DND-41 (cell line): ENCODE results near the gene RGS6.

Experiments
- ATAC-seq: fragments of 200-7000 bp; cut with Tn5 transposase; 3 replicates; pipeline ENCODE4 v1.9.1; 2021; ENCODE audit warnings: low read depth; ENCODE audit not compliant: insufficient read depth
- DNase-seq: peaks from one replicate; pipeline ENCODE4 v3.0.0-alpha.2; 2020
- H2AFZ ChIP-seq: 2 replicates; pipeline ENCODE4 v1.6.0; 2012; ENCODE audit warnings: low read depth, low read length
- H3K27ac ChIP-seq: 2 replicates; pipeline ENCODE4 v1.5.1; 2012; ENCODE audit warnings: low read length, inconsistent platforms
- H3K27me3 ChIP-seq: fragments of 200-600 bp; sonication (generic); 2 replicates; pipeline ENCODE4 v1.6.0; 2012; ENCODE audit warnings: low read length, mild to moderate bottlenecking, inconsistent platforms; ENCODE audit not compliant: insufficient read depth, poor library complexity
- H3K36me3 ChIP-seq: 2 replicates; pipeline ENCODE4 v1.5.1; 2012; ENCODE audit warnings: low read length, inconsistent platforms; ENCODE audit not compliant: insufficient read depth
- H3K4me1 ChIP-seq: 2 replicates; pipeline ENCODE4 v1.5.1; 2012; ENCODE audit warnings: mild to moderate bottlenecking, low read length; ENCODE audit not compliant: insufficient read depth
- H3K4me2 ChIP-seq: 2 replicates; pipeline ENCODE4 v1.6.0; 2012; ENCODE audit warnings: mild to moderate bottlenecking, moderate library complexity, low read length, inconsistent platforms; ENCODE audit not compliant: insufficient read depth
- H3K4me3 ChIP-seq, 2 experiments: fragments of 200-600 bp in 1 of 2; shearing (Covaris generic) in 1 of 2; 2 replicates each; pipeline ENCODE4 v1.5.1; 2012 to 2016; ENCODE audit warnings: inconsistent platforms in 2 of 2, low read length in 2 of 2, mild to moderate bottlenecking in 2 of 2, low read depth in 1 of 2, moderate library complexity in 1 of 2
- H3K79me2 ChIP-seq: 2 replicates; pipeline ENCODE4 v1.6.0; 2012; ENCODE audit warnings: low read length, inconsistent platforms; ENCODE audit not compliant: insufficient read depth
- H3K9ac ChIP-seq: 2 replicates; pipeline ENCODE4 v1.6.0; 2012; ENCODE audit warnings: low read depth, mild to moderate bottlenecking, inconsistent platforms, low read length, moderate library complexity
- H3K9me3 ChIP-seq: 2 replicates; pipeline ENCODE4 v1.5.1; 2012; ENCODE audit warnings: low read length, moderate library complexity, mild to moderate bottlenecking, inconsistent platforms; ENCODE audit not compliant: insufficient read depth, severe bottlenecking
- H4K20me1 ChIP-seq: 2 replicates; pipeline ENCODE4 v1.6.0; 2012; ENCODE audit warnings: low read length; ENCODE audit not compliant: insufficient read depth
- EZH2 ChIP-seq: IDR thresholded peaks from 3 replicates; pipeline ENCODE4 v1.6.1; 2012; ENCODE audit warnings: borderline replicate concordance, low read depth, mild to moderate bottlenecking, moderate library complexity, low read length, inconsistent platforms; ENCODE audit not compliant: severe bottlenecking
- TF ChIP-seq, protein P1 (sequence below): IDR thresholded peaks from 2 replicates; pipeline ENCODE4 v1.5.1; 2012; ENCODE audit warnings: borderline replicate concordance, low read length, moderate library complexity, mild to moderate bottlenecking; ENCODE audit not compliant: poor library complexity, severe bottlenecking; ENCODE audit errors: extremely low read depth

Gene RGS6

DNA sequence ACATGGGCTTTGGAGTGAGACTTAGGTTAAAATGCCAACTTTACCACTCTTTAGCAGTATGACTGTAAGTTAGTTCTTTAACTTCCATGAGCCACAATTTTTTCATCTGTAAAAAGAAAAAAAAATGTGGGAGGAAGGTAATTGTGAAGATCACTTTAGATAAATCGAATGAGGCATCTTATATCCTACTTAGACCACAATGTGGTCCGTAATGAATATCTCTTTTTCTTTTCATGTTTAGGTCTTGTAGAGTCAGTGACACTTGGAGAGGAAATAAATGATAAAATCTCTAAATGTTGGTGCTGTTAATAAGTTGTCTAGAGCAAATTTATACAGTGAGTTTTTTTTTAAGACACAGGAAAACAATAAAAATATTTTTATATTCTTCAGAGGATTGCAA is 34.3 kb downstream of the RGS6 start:
- DNase-seq: no peak
- Histone ChIP-seq H3K9ac (no peak overlapping the region), H3K4me1 (no peaks in the 10 kb centered on the region), H4K20me1 (no peaks in the 10 kb centered on the region), H2AFZ (no peak overlapping the region), H3K27me3 (peaks cover 2% of the 10 kb centered on the region), H3K27ac (no peak overlapping the region), H3K9me3 (no peaks in the 10 kb centered on the region), H3K79me2 (no peaks in the 10 kb centered on the region), H3K4me2 (no peak overlapping the region), H3K4me3 (no peak overlapping the region), H3K36me3 (no peaks in the 10 kb centered on the region)
- ATAC-seq: no peak
- TF ChIP-seq EZH2: no peak
- TF ChIP-seq, protein P1, sequence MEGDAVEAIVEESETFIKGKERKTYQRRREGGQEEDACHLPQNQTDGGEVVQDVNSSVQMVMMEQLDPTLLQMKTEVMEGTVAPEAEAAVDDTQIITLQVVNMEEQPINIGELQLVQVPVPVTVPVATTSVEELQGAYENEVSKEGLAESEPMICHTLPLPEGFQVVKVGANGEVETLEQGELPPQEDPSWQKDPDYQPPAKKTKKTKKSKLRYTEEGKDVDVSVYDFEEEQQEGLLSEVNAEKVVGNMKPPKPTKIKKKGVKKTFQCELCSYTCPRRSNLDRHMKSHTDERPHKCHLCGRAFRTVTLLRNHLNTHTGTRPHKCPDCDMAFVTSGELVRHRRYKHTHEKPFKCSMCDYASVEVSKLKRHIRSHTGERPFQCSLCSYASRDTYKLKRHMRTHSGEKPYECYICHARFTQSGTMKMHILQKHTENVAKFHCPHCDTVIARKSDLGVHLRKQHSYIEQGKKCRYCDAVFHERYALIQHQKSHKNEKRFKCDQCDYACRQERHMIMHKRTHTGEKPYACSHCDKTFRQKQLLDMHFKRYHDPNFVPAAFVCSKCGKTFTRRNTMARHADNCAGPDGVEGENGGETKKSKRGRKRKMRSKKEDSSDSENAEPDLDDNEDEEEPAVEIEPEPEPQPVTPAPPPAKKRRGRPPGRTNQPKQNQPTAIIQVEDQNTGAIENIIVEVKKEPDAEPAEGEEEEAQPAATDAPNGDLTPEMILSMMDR: no peak

DNA sequence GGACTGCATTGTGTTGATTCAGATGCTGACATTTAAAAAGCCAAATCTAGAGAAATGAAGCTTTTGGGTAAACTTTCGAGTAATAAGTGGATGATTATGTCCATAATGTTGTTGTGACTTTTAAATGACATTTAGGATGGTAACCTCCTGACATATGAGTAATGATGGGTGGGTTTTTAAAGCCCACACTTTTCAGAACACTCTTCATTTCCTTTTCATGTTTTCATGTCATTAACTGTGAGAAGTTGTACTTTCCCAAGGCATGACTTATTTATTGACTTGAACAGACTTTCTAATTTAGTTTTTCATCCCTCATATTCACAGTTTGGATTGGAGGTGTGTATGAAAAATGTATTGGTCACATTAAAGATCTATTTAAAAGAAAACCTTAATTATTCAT is 35.5 kb downstream of the RGS6 start:
- Histone ChIP-seq H3K79me2 (no peaks in the 10 kb centered on the region), H3K36me3 (no peaks in the 10 kb centered on the region), H3K4me1 (no peaks in the 10 kb centered on the region), H4K20me1 (no peaks in the 10 kb centered on the region), H2AFZ (no peak overlapping the region), H3K9me3 (no peaks in the 10 kb centered on the region), H3K9ac (no peak overlapping the region), H3K27me3 (peaks cover 2% of the 10 kb centered on the region), H3K4me2 (no peak overlapping the region), H3K27ac (no peak overlapping the region), H3K4me3 (no peak overlapping the region)
- no peak for ATAC-seq
- no peak for DNase-seq
- TF ChIP-seq EZH2: no peak
- TF ChIP-seq, protein P1: no peak

DNA sequence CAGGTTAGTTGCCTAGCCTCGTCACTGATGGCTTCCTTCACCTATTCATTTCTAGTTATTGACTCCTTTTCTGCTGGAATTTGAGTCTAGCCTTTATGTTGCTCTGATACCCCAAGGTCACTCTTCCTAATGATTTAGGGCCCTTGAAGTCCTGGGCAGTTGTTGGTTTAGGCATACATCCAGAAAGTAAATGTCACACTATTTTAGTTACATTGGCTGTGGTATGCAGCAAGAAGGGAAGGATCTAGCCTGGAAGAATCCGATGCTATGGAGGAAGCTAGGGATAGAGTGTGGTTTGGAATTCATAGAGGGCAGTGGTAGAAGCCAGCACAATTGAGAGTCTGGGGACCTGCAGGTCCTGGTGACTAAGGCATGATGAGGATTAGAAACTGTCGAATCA is 38.0 kb downstream of the RGS6 start:
- Histone ChIP-seq H3K36me3 (no peaks in the 10 kb centered on the region), H3K9me3 (no peaks in the 10 kb centered on the region), H3K9ac (no peak overlapping the region), H2AFZ (no peak overlapping the region), H4K20me1 (no peaks in the 10 kb centered on the region), H3K4me2 (no peak overlapping the region), H3K27me3 (peaks cover 2% of the 10 kb centered on the region), H3K4me3 (no peak overlapping the region), H3K4me1 (no peaks in the 10 kb centered on the region), H3K27ac (no peak overlapping the region), H3K79me2 (no peaks in the 10 kb centered on the region)
- no peak for ATAC-seq
- TF ChIP-seq, protein P1: no peak
- TF ChIP-seq EZH2: no peak
- DNase-seq: no peak
